ENCODE results near the gene TSSK2.

The TSSK2 gene

GRCh38 chr22:19175026-19175601, 44.0 kb downstream of the TSSK2 start:
- no peak overlapping the region for H3K4me3 ChIP-seq (ENCODE audit: low read depth in 1 of 2, low read length in 1 of 2)
- H3K27me3 ChIP-seq = peaks cover 20% of the 10 kb centered on the region
- peaks cover 44 to 52% of the 10 kb centered on the region in 2 experiments for H3K4me1 ChIP-seq (ENCODE audit: control insufficient read depth in 1 of 2, insufficient read depth in 1 of 2, low read depth in 1 of 2, low read length in 1 of 2)
- no peaks in the 10 kb centered on the region for H3K9me3 ChIP-seq
- H3K27ac ChIP-seq = peak overlapping the region; percentile 66
- no peak for TF ChIP-seq CTCF (IDR thresholded peaks at IDR 0.05)
- H3K36me3 ChIP-seq = peaks cover 24% of the 10 kb centered on the region

GRCh38 chr22:19175602-19176174, 44.6 kb downstream of the TSSK2 start:
- TF ChIP-seq CTCF (IDR thresholded peaks at IDR 0.05) = no peak
- Histone ChIP-seq H3K4me1 (ENCODE audit: control insufficient read depth in 1 of 2, insufficient read depth in 1 of 2, low read depth in 1 of 2, low read length in 1 of 2) (peaks cover 42 to 49% of the 10 kb centered on the region in 2 experiments), H3K27ac (no peak overlapping the region), H3K36me3 (peaks cover 29% of the 10 kb centered on the region), H3K4me3 (ENCODE audit: low read depth in 1 of 2, low read length in 1 of 2) (no peak overlapping the region), H3K27me3 (peaks cover 14% of the 10 kb centered on the region), H3K9me3 (no peaks in the 10 kb centered on the region)

- H3K4me1 ChIP-seq (ENCODE audit: control insufficient read depth in 1 of 2, insufficient read depth in 1 of 2, low read depth in 1 of 2, low read length in 1 of 2) = peaks cover 36 to 44% of the 10 kb centered on the region in 2 experiments
- TF ChIP-seq CTCF (IDR thresholded peaks at IDR 0.05) = no peak
These were observed 45.1 kb downstream of the TSSK2 start for GRCh38 chr22:19176175-19176643.

DNA sequence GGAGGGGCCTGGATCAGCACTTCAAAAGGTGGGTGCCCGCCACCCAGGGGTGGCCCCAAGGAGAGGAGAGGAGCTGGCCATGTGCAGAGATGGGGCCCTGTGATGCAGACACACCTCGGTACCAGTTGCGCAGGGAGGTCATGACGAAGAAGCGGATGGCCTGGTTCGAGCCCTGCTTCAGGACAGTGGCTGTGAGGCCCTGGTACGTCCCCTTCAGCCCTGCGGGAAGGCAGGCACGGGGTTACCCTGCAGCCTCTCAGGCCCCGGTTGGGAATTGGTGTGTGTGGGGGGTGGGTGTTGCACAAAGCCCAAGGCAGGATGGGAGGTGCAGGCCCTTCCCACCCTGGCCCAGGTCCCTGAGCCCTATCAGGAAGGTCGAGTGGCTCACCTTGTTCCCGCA, 45.6 kb downstream of the TSSK2 start:
- no peak for TF ChIP-seq CTCF (IDR thresholded peaks at IDR 0.05)
- no peak overlapping the region for H3K4me3 ChIP-seq (ENCODE audit: low read depth in 1 of 2, low read length in 1 of 2)
- H3K27ac ChIP-seq = no peak overlapping the region
- H3K4me1 ChIP-seq (ENCODE audit: control insufficient read depth in 1 of 2, insufficient read depth in 1 of 2, low read depth in 1 of 2, low read length in 1 of 2) = peaks cover 34 to 42% of the 10 kb centered on the region in 2 experiments
- H3K27me3 ChIP-seq = peaks cover 8% of the 10 kb centered on the region
- peaks cover 40% of the 10 kb centered on the region for H3K36me3 ChIP-seq
- no peaks in the 10 kb centered on the region for H3K9me3 ChIP-seq

More at GRCh38 chr22:19176175-19176643, 45.1 kb downstream of the TSSK2 start:
- H3K36me3 ChIP-seq = peaks cover 35% of the 10 kb centered on the region
- H3K27me3 ChIP-seq = peaks cover 9% of the 10 kb centered on the region
- H3K9me3 ChIP-seq = no peaks in the 10 kb centered on the region
- H3K4me3 ChIP-seq (ENCODE audit: low read depth in 1 of 2, low read length in 1 of 2) = no peak overlapping the region
- no peak overlapping the region for H3K27ac ChIP-seq

GRCh38 chr22:19177164-19178064, 46.3 kb downstream of the TSSK2 start:
- Histone ChIP-seq H3K36me3 (peaks cover 47% of the 10 kb centered on the region), H3K27ac (peak overlapping the region; percentile 55), H3K4me3 (ENCODE audit: low read depth in 1 of 2, low read length in 1 of 2) (peak overlapping the region; percentile 66 to 77), H3K27me3 (peaks cover 8% of the 10 kb centered on the region), H3K4me1 (ENCODE audit: control insufficient read depth in 1 of 2, insufficient read depth in 1 of 2, low read depth in 1 of 2, low read length in 1 of 2) (peaks cover 28 to 37% of the 10 kb centered on the region in 2 experiments), H3K9me3 (no peaks in the 10 kb centered on the region)
- no peak for TF ChIP-seq CTCF (IDR thresholded peaks at IDR 0.05)

All from neutrophil (primary cell).